ENCODE measurements around the gene EXOC3L4.
A peak's percentile ranks its signal among the peaks of the same experiment; 100 is the strongest.

EXOC3L4 gene

GRCh38 chr14:103132381-103133209, 38.1 kb downstream of the EXOC3L4 start:
- Mint-ChIP-seq H3K36me3 (ENCODE audit: low read depth) (peaks cover 24% of the 10 kb centered on the region), H3K27me3 (ENCODE audit: low read depth, poor library complexity) (peaks cover 26% of the 10 kb centered on the region), H3K27ac (no peak overlapping the region), H3K4me3 (no peak overlapping the region), H3K4me1 (peaks cover 62% of the 10 kb centered on the region), H3K9me3 (no peaks in the 10 kb centered on the region)
- TF ChIP-seq CTCF (IDR thresholded peaks at IDR 0.05): no peak
- no peak for DNase-seq

- Mint-ChIP-seq H3K36me3 (ENCODE audit: low read depth) (peaks cover 24% of the 10 kb centered on the region), H3K4me1 (peaks cover 63% of the 10 kb centered on the region), H3K4me3 (no peak overlapping the region), H3K27me3 (ENCODE audit: low read depth, poor library complexity) (peaks cover 17% of the 10 kb centered on the region), H3K9me3 (no peaks in the 10 kb centered on the region), H3K27ac (no peak overlapping the region)
- DNase-seq: no peak
- TF ChIP-seq CTCF (IDR thresholded peaks at IDR 0.05): no peak
Observed at GRCh38 chr14:103133210-103134140, 39.0 kb downstream of the EXOC3L4 start.

- H3K27ac Mint-ChIP-seq: no peak overlapping the region
- peaks cover 8% of the 10 kb centered on the region for H3K27me3 Mint-ChIP-seq (ENCODE audit: low read depth, poor library complexity)
- no peaks in the 10 kb centered on the region for H3K9me3 Mint-ChIP-seq
- peaks cover 62% of the 10 kb centered on the region for H3K4me1 Mint-ChIP-seq
- no peak for TF ChIP-seq CTCF (IDR thresholded peaks at IDR 0.05)
- no peak overlapping the region for H3K4me3 Mint-ChIP-seq
- no peak for DNase-seq
- peaks cover 24% of the 10 kb centered on the region for H3K36me3 Mint-ChIP-seq (ENCODE audit: low read depth)
Observed at GRCh38 chr14:103134405-103134804, 39.9 kb downstream of the EXOC3L4 start.

- Mint-ChIP-seq H3K4me1 (peaks cover 65% of the 10 kb centered on the region), H3K4me3 (no peak overlapping the region), H3K27ac (no peak overlapping the region), H3K36me3 (ENCODE audit: low read depth) (peaks cover 24% of the 10 kb centered on the region), H3K9me3 (no peaks in the 10 kb centered on the region), H3K27me3 (ENCODE audit: low read depth, poor library complexity) (peaks cover 8% of the 10 kb centered on the region)
- no peak for TF ChIP-seq CTCF (IDR thresholded peaks at IDR 0.05)
- no peak for DNase-seq
Observed at GRCh38 chr14:103134919-103135318, 40.4 kb downstream of the EXOC3L4 start.

- Mint-ChIP-seq H3K4me3 (no peak overlapping the region), H3K27ac (peak overlapping the region; percentile 91), H3K27me3 (ENCODE audit: low read depth, poor library complexity) (peaks cover 7% of the 10 kb centered on the region), H3K36me3 (ENCODE audit: low read depth) (peaks cover 24% of the 10 kb centered on the region), H3K9me3 (no peaks in the 10 kb centered on the region), H3K4me1 (peaks cover 69% of the 10 kb centered on the region)
- TF ChIP-seq CTCF (IDR thresholded peaks at IDR 0.05): no peak
- no peak for DNase-seq
Observed at GRCh38 chr14:103135333-103136260, 41.1 kb downstream of the EXOC3L4 start.
